K562 (cell line): Measurements from ENCODE around the gene ANKRD44. TPM values are rescaled to one million over a fixed set of nuclear protein-coding genes. Genes with fewer than 3 reads are reported as not detected.

Experiments used
- ATAC-seq: fragments of 200-7000 bp; cut with Tn5 transposase; 3 replicates; pipeline ENCODE4 v1.9.1; 2020; ENCODE audit warnings: moderate library complexity
- Bru-seq: library from RNA; stranded (reverse); fragments of 400-500 nt; gene quantifications from one replicate; lab custom pipeline; 2021; lab: Mats Ljungman, UMichigan
- BruChase-seq, 2 experiments: library from RNA; stranded (reverse); fragments of 400-500 nt; gene quantifications; one replicate each; lab custom pipeline; 2021; lab: Mats Ljungman, UMichigan
- BruUV-seq: library from RNA; stranded (reverse); fragments of 400-500 nt; replicated peaks from 2 replicates; lab custom pipeline; 2021; lab: Mats Ljungman, UMichigan
- CTCF ChIA-PET: fragments of 300-600 bp; formaldehyde crosslinking; extraction: SDS; loops from one replicate; lab custom pipeline; 2021; ENCODE audit warnings: low intra/inter-chr PET ratio; lab: Yijun Ruan, JAX
- POLR2A ChIA-PET: fragments of 300-600, 350-650 bp; sonication (Branson Sonifier 250); formaldehyde crosslinking; extraction: SDS; loops from one replicate; lab custom pipeline; 2021; ENCODE audit warnings: antibody characterized with exemption, inconsistent platforms; lab: Yijun Ruan, JAX
- DNase-seq, 4 experiments: peaks; one replicate each; pipeline versions ENCODE4 v3.0.0 to v3.0.0-alpha.2; 2011 to 2018; ENCODE audit warnings: low spot score in 3 of 4, mixed read lengths in 3 of 4; ENCODE audit errors: extremely low read depth in 1 of 4
- FAIRE-seq: peaks from 2 replicates; lab custom pipeline; 2011; peaks lifted over from hg19 to GRCh38; lab: Jason Lieb, UNC
- H2AFZ ChIP-seq: 2 replicates; pipeline ENCODE4 v1.6.0; 2011; ENCODE audit warnings: low read depth, low read length, control low read depth, inconsistent platforms
- H3K27ac ChIP-seq: fragments of 200-600 bp; 3 replicates; pipeline ENCODE4 v1.8.0; 2011; ENCODE audit warnings: low read depth, mild to moderate bottlenecking, control low read depth, inconsistent platforms, low read length, moderate library complexity, mixed read lengths; ENCODE audit errors: extremely low read depth
- H3K27me3 ChIP-seq, 2 experiments: fragments of 300-600 bp in 1 of 2; 2 replicates in 1 of 2; 3 replicates in 1 of 2; pipeline versions ENCODE4 v1.6.0 to v1.8.0; 2011; ENCODE audit warnings: inconsistent platforms in 2 of 2, low read length in 2 of 2, mild to moderate bottlenecking in 1 of 2, mixed read lengths in 1 of 2, moderate library complexity in 1 of 2; ENCODE audit not compliant: control insufficient read depth in 2 of 2, insufficient read depth in 2 of 2
- H3K36me3 ChIP-seq: fragments of 300-600 bp; 3 replicates; pipeline ENCODE4 v1.8.0; 2011; ENCODE audit warnings: mild to moderate bottlenecking, low read length, inconsistent platforms; ENCODE audit not compliant: control insufficient read depth, insufficient read depth
- H3K4me1 ChIP-seq, 2 experiments: fragments of 200-600 bp in 1 of 2; replicated peaks in 1 of 2; 2 replicates in 1 of 2; 3 replicates in 1 of 2; pipeline versions ENCODE4 v1.5.1 to v1.8.0; 2011; ENCODE audit warnings: inconsistent platforms in 2 of 2, low read length in 2 of 2, mild to moderate bottlenecking in 1 of 2, mixed read lengths in 1 of 2, moderate library complexity in 1 of 2; ENCODE audit not compliant: control insufficient read depth in 2 of 2, insufficient read depth in 2 of 2
- H3K4me2 ChIP-seq: 2 replicates; pipeline ENCODE4 v1.6.1; 2011; ENCODE audit warnings: low read length, control low read depth, inconsistent platforms, mixed read lengths; ENCODE audit not compliant: insufficient read depth
- H3K4me3 ChIP-seq: fragments of 200-600 bp; sonication (generic), shearing (Covaris generic); 2 replicates; pipeline ENCODE4 v1.5.1; 2016; ENCODE audit warnings: control low read depth, inconsistent platforms
- H3K79me2 ChIP-seq: fragments of 200-600 bp; 3 replicates; pipeline ENCODE4 v1.8.0; 2011; ENCODE audit warnings: low read length, inconsistent platforms; ENCODE audit not compliant: control insufficient read depth, insufficient read depth
- H3K9ac ChIP-seq, 2 experiments: 2 replicates each; pipeline versions ENCODE4 v1.6.0 to v1.6.1; 2011; ENCODE audit warnings: low read depth in 2 of 2, low read length in 2 of 2, control low read depth in 1 of 2, inconsistent platforms in 1 of 2, mild to moderate bottlenecking in 1 of 2, mixed read lengths in 1 of 2; ENCODE audit not compliant: insufficient read depth in 1 of 2
- H3K9me1 ChIP-seq: one replicate; pipeline ENCODE4 v1.6.0; 2011; ENCODE audit warnings: inconsistent platforms, mild to moderate bottlenecking, low read length, moderate library complexity; ENCODE audit not compliant: control insufficient read depth, insufficient read depth
- H3K9me3 ChIP-seq: replicated peaks from 2 replicates; pipeline ENCODE4 v1.5.1; 2011; ENCODE audit warnings: low read depth, low read length, inconsistent platforms; ENCODE audit not compliant: control insufficient read depth, insufficient read depth
- H4K20me1 ChIP-seq: replicated peaks from 2 replicates; pipeline ENCODE4 v1.6.1; 2011; ENCODE audit warnings: low read length, inconsistent platforms, mixed read lengths; ENCODE audit not compliant: control insufficient read depth, insufficient read depth
- ESRRA ChIP-seq: fragments of 450-650 bp; IDR thresholded peaks from 2 replicates; pipeline ENCODE4 v1.6.1; 2014; ENCODE audit warnings: low read depth, mild to moderate bottlenecking, moderate library complexity, borderline replicate concordance
- FUS ChIP-seq: fragments of 200-400 bp; formaldehyde crosslinking; optimal IDR thresholded peaks from 2 replicates; pipeline ENCODE3; 2017; ENCODE audit warnings: low read depth, low read length
- HIVEP1 ChIP-seq: fragments of 250-450 bp; sonication (Bioruptor Pico); IDR thresholded peaks from 2 replicates; pipeline ENCODE4 v1.4.0; 2020; ENCODE audit warnings: mild to moderate bottlenecking
- HNRNPUL1 ChIP-seq: fragments of 200-400 bp; formaldehyde crosslinking; IDR thresholded peaks from 2 replicates; pipeline ENCODE4 v1.6.1; 2017; ENCODE audit warnings: low read length
- KHSRP ChIP-seq: fragments of 450-650 bp; IDR thresholded peaks from 2 replicates; pipeline ENCODE4 v1.6.1; 2017
- KLF10 ChIP-seq: fragments of 250-450 bp; sonication (Bioruptor Pico); IDR thresholded peaks from 2 replicates; pipeline ENCODE4 v1.6.1; 2021; ENCODE audit warnings: matching md5 sums
- NONO ChIP-seq, 2 experiments: fragments of 200-400 bp in 1 of 2; fragments of 450-650 bp in 1 of 2; formaldehyde crosslinking in 1 of 2; IDR thresholded peaks; 2 replicates each; pipeline ENCODE4 v1.6.1; 2017; ENCODE audit warnings: low read depth in 2 of 2, mild to moderate bottlenecking in 2 of 2, moderate library complexity in 2 of 2, low read length in 1 of 2
- TCF3 ChIP-seq: sonication (generic); formaldehyde crosslinking; IDR thresholded peaks from 2 replicates; pipeline ENCODE4 v1.4.0; 2020; ENCODE audit warnings: mild to moderate bottlenecking, missing genetic modification reagents
- ZZZ3 ChIP-seq: fragments of 450-650 bp; IDR thresholded peaks from 2 replicates; pipeline ENCODE4 v1.6.1; 2016; ENCODE audit warnings: antibody characterized with exemption, mild to moderate bottlenecking, moderate library complexity
- WGBS: fragments of 100-300 bp; shearing (Covaris generic); methylation state at CpG from one replicate; pipeline ENCODE4 v1.1.6; 2016; ENCODE audit warnings: low coverage, mixed read lengths; ENCODE audit not compliant: insufficient coverage; ENCODE audit errors: missing lambda C conversion rate; 5-methylcytosine and 5-hydroxymethylcytosine counted together
- in situ Hi-C: fragments of 300-500 bp; cut with MboI; formaldehyde crosslinking; loops from 4 replicates; pipeline ENCODE4 v1.15.0; 2018; ENCODE audit warnings: inconsistent platforms, mixed read lengths
- intact Hi-C: fragments of 100-400 bp; cut with micrococcal nuclease; formaldehyde crosslinking; loops from 2 replicates; pipeline ENCODE4 v1.14.2; 2022
- long read RNA-seq, 3 experiments: library from polyadenylated mRNA in 2 of 3; library from RNA in 1 of 3; unstranded in 2 of 3; stranded (forward) in 1 of 3; transcript quantifications; one replicate each; pipeline ENCODE4 v2.0.0, GENCODE V29; 2019 to 2022
- polyA minus RNA-seq, 3 experiments: library from RNA; depleted of rRNA, polyadenylated mRNA; stranded (reverse); fragments of >200 nt; gene quantifications; 2 replicates each; pipeline ENCODE4 v1.2.3, GENCODE V29; 2011
- polyA plus RNA-seq, 8 experiments: library from polyadenylated mRNA; depleted of rRNA in 4 of 8; stranded (reverse) in 5 of 8; unstranded in 3 of 8; fragments of >200 nt; fragmentation: Nextera tagmentation in 2 of 8; fragmentation: Illumina TruSeq in 1 of 8; extraction: Ambion mirVana in 2 of 8; extraction: Trizol in 1 of 8; gene quantifications; 2 replicates each; pipeline versions ENCODE4 v1.2.1 to v1.2.3, GENCODE V29; 2011 to 2014; ENCODE audit warnings: inconsistent platforms in 1 of 8, missing spikeins in 1 of 8
- total RNA-seq, 7 experiments: library from RNA; depleted of rRNA in 6 of 7; stranded (reverse); fragments of >200 nt in 6 of 7; fragmentation: Illumina TruSeq in 2 of 7; extraction: Trizol in 2 of 7; gene quantifications; 2 replicates each; pipeline versions ENCODE4 v1.2.1 to v1.2.3, GENCODE V29; 2011 to 2021; ENCODE audit warnings: low replicate concordance in 1 of 7
- TF ChIP-seq, protein P1 (sequence below): fragments of 250-450 bp; sonication (Bioruptor Pico); IDR thresholded peaks from 2 replicates; pipeline ENCODE4 v1.8.0; 2022; ENCODE audit warnings: moderate library complexity, mild to moderate bottlenecking, inconsistent platforms
- TF ChIP-seq, protein P2 (sequence below): fragments of 250-450 bp; sonication (Bioruptor Pico); IDR thresholded peaks from 2 replicates; pipeline ENCODE4 v1.8.0; 2021; ENCODE audit warnings: moderate library complexity, mild to moderate bottlenecking, inconsistent platforms
- TF ChIP-seq, protein P3 (sequence below): fragments of 450-650 bp; formaldehyde crosslinking; IDR thresholded peaks from 2 replicates; pipeline ENCODE4 v1.4.0; 2020; ENCODE audit warnings: mild to moderate bottlenecking, moderate library complexity

The ANKRD44 gene
- 0.30 and 0.33 TPM in 2 replicates for total RNA-seq (2011; cell fraction: chromatin; rRNA removed; ENCODE audit: low replicate concordance)
- total RNA-seq (2011; cell fraction: nucleolus; rRNA removed), result not detected in 2 replicates
- not detected in 2 replicates for total RNA-seq (2011; cell fraction: nucleoplasm; rRNA removed)
- 0.08 TPM in 1 of 2 replicates, not detected in the other for total RNA-seq (2014; rRNA removed)
- not detected in 2 replicates for total RNA-seq (2014; rRNA removed; fragmentation: Illumina TruSeq; extraction: Trizol)
- 0.04 TPM in 2 replicates for total RNA-seq (2015; rRNA removed; fragmentation: Illumina TruSeq; extraction: Trizol)
- total RNA-seq (2021), result 0.25 and 0.64 TPM in 2 replicates
- 0.04 TPM in 2 replicates for polyA plus RNA-seq (2011; rRNA removed)
- 0.03 TPM in 1 of 2 replicates, not detected in the other for polyA plus RNA-seq (2011; cell fraction: cytosol; rRNA removed)
- polyA plus RNA-seq (2011; cell fraction: nucleus; rRNA removed), result 0.37 and 0.52 TPM in 2 replicates
- polyA plus RNA-seq (2012), result 0.01 and 0.37 TPM in 2 replicates
- polyA plus RNA-seq (2014; fragmentation: Illumina TruSeq; extraction: Trizol), result 0.01 and 0.03 TPM in 2 replicates
- under 1 TPM in 1 of 2 experiments, not detected in 1; 0.10 TPM for polyA plus RNA-seq (2014; fragmentation: Nextera tagmentation; extraction: Ambion mirVana)
- polyA plus RNA-seq (2014; rRNA removed), result 0.09 TPM in 1 of 2 replicates, not detected in the other
- polyA minus RNA-seq (2011; rRNA and poly(A)+ RNA removed), result 0.11 TPM in 1 of 2 replicates, not detected in the other
- not detected in 2 replicates for polyA minus RNA-seq (2011; cell fraction: cytosol; rRNA and poly(A)+ RNA removed)
- not detected in 2 replicates for polyA minus RNA-seq (2011; cell fraction: nucleus; rRNA and poly(A)+ RNA removed)
- percentile 9 among the genes with signal in this experiment for Bru-seq, nascent RNA
- BruChase-seq, experiment 1, labeled RNA remaining after a 2-hour chase, result percentile 8 among the genes with signal in this experiment
- BruChase-seq, experiment 2, labeled RNA remaining after a 6-hour chase, result percentile 12 among the genes with signal in this experiment
- long read RNA-seq, experiment 1, partial matches to known transcripts, result 1 of 1 reads
- long read RNA-seq, experiment 1, other reads (novel, unspliced or antisense), result 0 of 1 reads
- long read RNA-seq, experiment 2, result 0 reads
- long read RNA-seq, experiment 3, result 0 reads

- peak; percentile 98 for ATAC-seq
- H3K79me2 ChIP-seq, result no peaks in the 10 kb centered on the region
- peak within 1 kb of the TSS; percentile 41 for H3K4me3 ChIP-seq
- H3K27me3 ChIP-seq, result peaks cover 15 to 19% of the 10 kb centered on the region in 2 experiments
- in situ Hi-C loops (no loop called here), intact Hi-C loops (loop anchor here (5.0 kb wide), 1 partner anchor 118 kb away; no protein-coding TSS in a partner anchor)
- 0% methylated on average over 15 of the region's 102 CpGs for WGBS
- CTCF ChIA-PET, result interaction anchor here (1.1 kb wide), 1 partner anchor 119 kb away, joined by 3 read pairs; no protein-coding TSS in a partner anchor
- no peaks in the 10 kb centered on the region for H3K36me3 ChIP-seq
- peaks cover 0 to 14% of the 10 kb centered on the region in 2 experiments; a peak in 2 of 5 replicates for H3K4me1 ChIP-seq
- no TSS peak for BruUV-seq
- no peaks in the 10 kb centered on the region for H4K20me1 ChIP-seq
- peak; percentile 45 to 63 (median 54) for DNase-seq
- H3K9me1 ChIP-seq, result no peaks in the 10 kb centered on the region
- POLR2A ChIA-PET, result no interaction called here
- peak within 1 kb of the TSS in 1 of 2 experiments; percentile 75; a peak in 2 of 4 replicates for H3K9ac ChIP-seq
- H3K4me2 ChIP-seq, result peak within 1 kb of the TSS; percentile 65
- FAIRE-seq, result no peak
- no peaks in the 10 kb centered on the region for H3K9me3 ChIP-seq
- no peak within 1 kb of the TSS for H3K27ac ChIP-seq
- 0 out of 2 replicates have a peak within 1 kb of the TSS, but pooled peaks have one; percentile 59 for H2AFZ ChIP-seq
- TF ChIP-seq ESRRA (no peak), NONO (IDR thresholded peaks at IDR 0.05; ENCODE audit: low read depth in 2 of 2, low read length in 1 of 2) (no peak), HNRNPUL1 (no peak), HIVEP1 (CRISPR knock-in tag) (no peak), KLF10 (no peak), KHSRP (no peak), ZZZ3 (no peak), TCF3 (no peak), FUS (no peak)
- TF ChIP-seq, protein P1, sequence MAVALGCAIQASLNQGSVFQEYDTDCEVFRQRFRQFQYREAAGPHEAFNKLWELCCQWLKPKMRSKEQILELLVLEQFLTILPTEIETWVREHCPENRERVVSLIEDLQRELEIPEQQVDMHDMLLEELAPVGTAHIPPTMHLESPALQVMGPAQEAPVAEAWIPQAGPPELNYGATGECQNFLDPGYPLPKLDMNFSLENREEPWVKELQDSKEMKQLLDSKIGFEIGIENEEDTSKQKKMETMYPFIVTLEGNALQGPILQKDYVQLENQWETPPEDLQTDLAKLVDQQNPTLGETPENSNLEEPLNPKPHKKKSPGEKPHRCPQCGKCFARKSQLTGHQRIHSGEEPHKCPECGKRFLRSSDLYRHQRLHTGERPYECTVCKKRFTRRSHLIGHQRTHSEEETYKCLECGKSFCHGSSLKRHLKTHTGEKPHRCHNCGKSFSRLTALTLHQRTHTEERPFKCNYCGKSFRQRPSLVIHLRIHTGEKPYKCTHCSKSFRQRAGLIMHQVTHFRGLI, result no peak
- TF ChIP-seq, protein P2, sequence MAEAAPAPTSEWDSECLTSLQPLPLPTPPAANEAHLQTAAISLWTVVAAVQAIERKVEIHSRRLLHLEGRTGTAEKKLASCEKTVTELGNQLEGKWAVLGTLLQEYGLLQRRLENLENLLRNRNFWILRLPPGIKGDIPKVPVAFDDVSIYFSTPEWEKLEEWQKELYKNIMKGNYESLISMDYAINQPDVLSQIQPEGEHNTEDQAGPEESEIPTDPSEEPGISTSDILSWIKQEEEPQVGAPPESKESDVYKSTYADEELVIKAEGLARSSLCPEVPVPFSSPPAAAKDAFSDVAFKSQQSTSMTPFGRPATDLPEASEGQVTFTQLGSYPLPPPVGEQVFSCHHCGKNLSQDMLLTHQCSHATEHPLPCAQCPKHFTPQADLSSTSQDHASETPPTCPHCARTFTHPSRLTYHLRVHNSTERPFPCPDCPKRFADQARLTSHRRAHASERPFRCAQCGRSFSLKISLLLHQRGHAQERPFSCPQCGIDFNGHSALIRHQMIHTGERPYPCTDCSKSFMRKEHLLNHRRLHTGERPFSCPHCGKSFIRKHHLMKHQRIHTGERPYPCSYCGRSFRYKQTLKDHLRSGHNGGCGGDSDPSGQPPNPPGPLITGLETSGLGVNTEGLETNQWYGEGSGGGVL (CRISPR knock-in tag), result no peak
- TF ChIP-seq, protein P3, sequence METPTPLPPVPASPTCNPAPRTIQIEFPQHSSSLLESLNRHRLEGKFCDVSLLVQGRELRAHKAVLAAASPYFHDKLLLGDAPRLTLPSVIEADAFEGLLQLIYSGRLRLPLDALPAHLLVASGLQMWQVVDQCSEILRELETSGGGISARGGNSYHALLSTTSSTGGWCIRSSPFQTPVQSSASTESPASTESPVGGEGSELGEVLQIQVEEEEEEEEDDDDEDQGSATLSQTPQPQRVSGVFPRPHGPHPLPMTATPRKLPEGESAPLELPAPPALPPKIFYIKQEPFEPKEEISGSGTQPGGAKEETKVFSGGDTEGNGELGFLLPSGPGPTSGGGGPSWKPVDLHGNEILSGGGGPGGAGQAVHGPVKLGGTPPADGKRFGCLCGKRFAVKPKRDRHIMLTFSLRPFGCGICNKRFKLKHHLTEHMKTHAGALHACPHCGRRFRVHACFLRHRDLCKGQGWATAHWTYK (CRISPR knock-in tag), result no peak
Measured at GRCh38 chr2:197310271-197310985, at the start of gene ANKRD44. TSS of gene ANKRD44 (minus strand) at chr2:197310780. CDS start at chr2:197310604, 176 bp downstream.
